Measurements from ENCODE around the gene TAS2R31.

The TAS2R31 gene

DNA sequence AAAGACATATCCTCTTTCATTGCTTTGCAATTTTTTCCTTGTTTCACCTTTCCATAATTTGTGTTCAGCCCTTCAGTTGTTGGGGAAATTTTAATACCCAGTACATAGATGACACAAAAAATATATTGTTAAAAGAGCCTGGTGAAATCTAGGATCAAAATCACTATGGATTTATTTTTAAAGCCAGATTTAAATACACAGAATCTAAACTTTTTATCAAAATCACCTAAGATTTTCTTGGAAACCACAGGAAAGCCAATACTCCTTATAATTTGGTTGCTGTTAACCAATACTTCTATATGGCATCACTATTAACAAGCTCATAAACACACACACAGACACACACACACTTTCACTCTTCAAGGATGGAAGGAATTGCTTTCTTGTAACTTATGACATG is 33.0 kb downstream of the TAS2R31 start, which contains the start of gene TAS2R20:
TAS2R20 (minus strand) TSS at position 101 of the 400 bp plus-strand sequence. CDS start 429 bp downstream, outside the sequence.
- no peak for DNase-seq (ENCODE audit: low read depth in 2 of 2)

DNA sequence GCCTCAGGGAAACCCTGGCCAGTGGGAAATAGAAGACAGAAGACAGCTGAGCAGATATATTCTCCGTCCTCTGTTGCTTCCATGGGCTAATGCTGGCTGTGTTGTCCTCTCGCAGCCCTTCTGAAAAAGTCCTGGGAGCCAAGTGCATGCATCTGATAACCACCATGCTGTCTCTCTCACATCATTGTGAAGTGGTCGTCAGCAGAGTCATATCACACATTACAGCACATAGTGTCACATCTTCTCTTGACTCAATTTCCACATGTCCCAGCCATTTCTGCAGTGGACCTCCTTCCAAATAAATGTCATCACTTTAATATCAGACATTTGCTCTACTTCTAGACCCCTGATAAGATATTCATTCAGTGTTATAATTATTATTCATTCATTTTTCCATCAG is 36.9 kb downstream of the TAS2R31 start:
- no peak for DNase-seq (ENCODE audit: low read depth in 2 of 2)

DNA sequence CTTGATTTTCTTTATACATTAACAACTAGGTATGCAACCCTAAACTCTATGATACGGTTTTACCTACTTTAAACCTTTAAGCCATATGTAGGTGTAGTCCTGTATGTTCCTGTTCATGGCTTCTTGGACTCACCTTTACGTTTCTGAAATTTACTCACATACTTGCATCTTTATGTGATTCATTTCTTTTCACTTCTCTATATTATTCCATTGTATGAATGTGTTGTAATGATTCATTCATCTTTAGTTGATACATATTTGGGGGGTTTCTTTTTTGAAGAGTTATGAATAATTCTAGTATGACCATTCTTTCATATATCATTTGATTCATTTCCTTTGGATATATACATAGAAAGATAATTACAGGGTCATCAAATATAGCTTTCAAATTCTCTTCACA is 42.1 kb downstream of the TAS2R31 start:
- no peak for DNase-seq (ENCODE audit: low read depth in 2 of 2)

DNA sequence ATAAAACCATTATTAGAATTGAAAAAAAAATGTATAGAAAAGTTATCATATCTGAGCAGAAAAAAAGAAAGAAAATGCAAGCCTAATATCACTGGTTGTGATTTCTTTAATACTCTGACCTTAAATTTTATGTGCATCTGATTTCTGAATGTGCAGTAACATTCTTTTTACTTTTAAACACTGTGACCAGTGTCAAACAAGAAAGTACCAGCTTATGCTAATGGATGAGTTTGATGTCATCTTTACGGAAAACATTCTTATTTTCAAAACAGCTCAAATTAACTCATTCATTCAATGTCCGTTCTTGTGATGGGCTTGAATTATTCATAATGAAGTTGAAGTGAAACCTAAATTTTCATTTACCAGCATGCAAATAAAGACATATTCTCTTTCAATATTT is 44.4 kb downstream of the TAS2R31 start, which contains the start of gene TAS2R50:
TAS2R50 (minus strand) TSS at position 101 of the 400 bp plus-strand sequence; CDS start at position 49, 52 bp downstream.
- DNase-seq (ENCODE audit: low read depth in 2 of 2), result no peak

DNA sequence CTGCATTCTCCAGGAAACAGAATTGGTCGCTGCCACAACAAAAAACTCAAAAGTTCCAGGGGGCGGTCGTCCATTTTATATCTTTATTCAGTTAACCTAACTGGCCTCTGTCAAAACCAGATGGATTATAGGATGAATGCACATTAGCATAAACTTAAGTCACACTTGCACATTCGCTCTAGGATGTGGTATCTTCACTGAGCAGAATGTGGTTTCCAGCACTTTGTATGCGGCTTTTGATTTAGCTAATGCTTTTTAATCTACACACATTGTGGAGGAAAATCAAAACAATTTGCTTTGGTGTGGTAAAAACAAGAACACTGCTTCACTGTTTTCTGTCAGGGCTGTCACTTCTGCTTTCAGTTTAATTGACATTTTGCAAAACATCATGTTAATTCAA is 49.0 kb downstream of the TAS2R31 start:
- DNase-seq (ENCODE audit: low read depth in 2 of 2), result no peak
